Stimulated activated CD4-positive, alpha-beta T cell treated with anti-CD3 and anti-CD28 coated beads, TNF-alpha, amount 100 ng/mL, for 48 hours (primary cell): Measurements from ENCODE around the gene TBCA.
"Not testable (repeated sequence)": the region's sequence is repeated elsewhere in the genome, so short reads cannot be mapped to it uniquely, and the experiment has no call there.

ENCODE experiments used
- DNase-seq, 3 donors: peaks; one replicate each; pipeline ENCODE4 v3.0.0-alpha.2; 2020; ENCODE audit warnings: low read depth in 3 of 3

Gene TBCA

DNA sequence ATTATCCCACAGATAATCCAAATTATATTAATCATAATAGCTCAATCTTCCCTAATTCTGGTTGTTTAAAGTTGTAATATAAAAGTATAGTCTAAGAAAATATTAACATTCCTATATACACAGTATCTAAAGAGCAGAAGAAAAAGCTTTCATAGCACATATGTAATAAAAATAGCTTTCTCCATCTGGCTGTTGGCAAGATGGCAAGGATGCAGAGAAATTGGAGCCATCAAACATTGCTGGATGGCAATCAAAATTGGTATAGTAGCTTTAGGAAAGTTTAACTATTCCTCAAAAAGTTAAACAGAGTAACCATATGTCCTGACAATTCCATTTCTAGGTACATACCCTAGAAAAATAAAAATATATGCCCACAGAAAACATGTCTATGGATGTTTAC, 66.8 kb downstream of the TBCA start:
- DNase-seq = no peak

GRCh38 chr5:77707791-77708190, 68.3 kb downstream of the TBCA start:
- DNase-seq = no peak

DNA sequence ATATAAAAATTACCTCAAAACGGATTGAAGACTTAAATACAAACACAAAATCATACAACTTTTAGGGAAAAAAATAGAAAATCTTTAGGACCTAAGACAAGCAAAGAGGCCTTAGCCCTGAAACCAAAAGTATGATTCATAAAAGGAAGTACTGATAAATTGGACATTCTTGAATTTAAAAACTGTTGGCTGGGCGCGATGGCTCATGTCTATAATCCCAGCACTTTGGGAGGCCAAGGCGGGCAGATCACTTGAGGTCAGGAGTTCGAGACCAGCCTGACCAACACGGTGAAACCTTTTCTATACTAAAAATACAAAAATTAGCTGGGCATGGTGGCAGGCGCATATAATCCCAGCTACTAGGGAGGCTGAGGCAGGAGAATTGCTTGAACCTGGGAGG, 76.6 kb downstream of the TBCA start:
- not testable (repeated sequence) for DNase-seq

DNA sequence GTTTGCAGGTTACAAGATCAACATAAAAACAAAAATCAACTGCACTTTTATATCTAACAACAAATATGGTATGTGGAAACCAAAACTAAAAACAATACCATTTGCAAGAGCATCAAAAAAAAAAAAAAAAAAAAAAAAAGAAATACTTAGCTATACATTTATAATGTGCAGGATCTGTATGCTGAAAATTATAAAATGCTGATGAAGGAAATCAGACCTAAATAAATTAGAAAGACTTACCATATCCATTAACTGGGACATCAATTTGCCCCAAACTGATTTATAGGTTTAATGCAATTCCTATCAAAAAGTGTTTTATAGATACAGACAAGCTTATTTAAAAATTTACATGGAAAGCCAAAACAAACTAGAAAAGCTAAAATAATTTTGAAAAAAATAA, 77.2 kb downstream of the TBCA start:
- no peak for DNase-seq

DNA sequence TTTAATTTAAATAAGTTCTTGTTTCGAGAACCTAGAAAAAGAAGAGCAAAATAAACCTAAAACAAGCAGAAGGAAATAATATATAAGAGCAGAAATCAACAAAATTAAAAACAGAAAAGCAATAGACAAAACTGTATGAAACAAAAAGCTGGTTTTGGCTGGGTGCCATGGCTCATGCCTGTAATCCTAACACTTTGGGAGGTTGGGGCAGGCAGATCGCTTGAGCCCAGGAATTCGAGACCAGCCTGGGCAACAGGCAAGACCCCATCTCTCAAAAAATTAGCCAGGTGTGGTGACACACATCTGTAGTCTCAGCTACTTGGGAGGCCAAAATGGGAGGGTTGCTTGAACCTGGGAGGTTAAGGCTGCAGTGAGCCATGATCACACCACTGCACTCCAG, 78.4 kb downstream of the TBCA start:
- DNase-seq = no peak

DNA sequence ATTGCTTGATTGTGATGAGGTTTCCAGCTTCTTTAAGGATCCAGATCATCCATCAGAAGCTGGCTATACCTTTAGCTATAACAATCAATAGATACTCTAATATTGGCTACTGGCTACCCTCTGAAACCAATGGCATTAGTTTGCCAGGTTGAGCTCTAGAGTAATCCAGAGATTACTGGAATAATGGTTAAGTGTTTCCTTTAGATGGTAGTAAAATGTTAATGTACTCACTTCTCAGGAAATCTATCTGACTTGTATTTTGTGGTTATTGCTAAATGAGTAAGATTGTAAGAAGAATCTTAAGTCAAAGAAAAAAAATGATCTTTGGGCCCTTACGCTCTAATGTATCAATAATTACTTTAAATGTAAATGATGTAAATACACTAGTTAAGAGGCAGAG, 80.0 kb downstream of the TBCA start:
- DNase-seq = no peak

DNA sequence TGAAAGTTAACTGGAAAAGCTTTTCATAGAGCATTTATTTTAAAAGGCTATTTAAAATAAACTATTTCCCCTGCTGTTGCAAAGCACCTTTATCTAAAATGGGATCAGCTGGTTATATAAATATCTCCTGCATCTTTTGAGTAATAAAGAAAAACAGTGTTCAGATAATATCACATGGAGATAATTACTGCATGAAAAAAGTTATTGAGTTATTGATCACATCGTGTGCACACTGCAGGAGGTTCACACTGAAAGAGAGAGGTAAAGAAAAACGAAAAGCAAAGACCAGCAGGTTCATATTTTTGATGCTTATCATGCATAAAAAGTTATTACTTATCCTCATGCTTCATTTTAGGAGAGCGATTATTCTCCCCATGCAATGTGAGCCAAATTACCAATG, 82.2 kb downstream of the TBCA start:
- DNase-seq = no peak

DNA sequence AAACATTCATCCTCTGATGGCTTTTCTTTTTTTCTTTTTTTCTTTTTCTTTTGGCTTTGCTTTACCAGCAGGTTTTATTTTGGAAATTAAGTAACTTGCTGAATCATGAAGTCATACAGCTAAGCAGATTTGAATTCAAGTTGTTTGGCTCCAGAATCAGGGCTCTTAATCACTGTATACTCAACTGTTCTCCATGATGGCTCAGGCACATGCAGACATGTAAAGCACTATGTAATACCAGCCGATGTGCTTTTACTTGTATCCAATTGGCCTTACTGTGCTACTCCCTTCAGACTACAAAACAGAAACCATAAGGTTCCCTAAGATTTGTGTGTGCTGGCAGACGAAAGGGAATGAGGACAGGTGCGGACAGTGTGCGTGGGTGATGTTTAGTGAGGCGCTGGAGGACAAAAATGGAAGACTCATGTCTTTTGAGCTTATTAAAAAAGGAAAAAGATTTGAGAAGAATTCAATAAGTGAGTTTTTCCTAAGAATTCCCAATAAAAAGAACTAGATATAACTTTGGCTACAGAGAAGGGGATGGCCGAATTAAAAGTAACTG, 92.9 kb downstream of the TBCA start:
- no peak for DNase-seq

- no peak for DNase-seq
These were observed 105.6 kb downstream of the TBCA start for GRCh38 chr5:77670526-77670925.

GRCh38 chr5:77669677-77670076, 106.5 kb downstream of the TBCA start:
- DNase-seq = no peak

DNA sequence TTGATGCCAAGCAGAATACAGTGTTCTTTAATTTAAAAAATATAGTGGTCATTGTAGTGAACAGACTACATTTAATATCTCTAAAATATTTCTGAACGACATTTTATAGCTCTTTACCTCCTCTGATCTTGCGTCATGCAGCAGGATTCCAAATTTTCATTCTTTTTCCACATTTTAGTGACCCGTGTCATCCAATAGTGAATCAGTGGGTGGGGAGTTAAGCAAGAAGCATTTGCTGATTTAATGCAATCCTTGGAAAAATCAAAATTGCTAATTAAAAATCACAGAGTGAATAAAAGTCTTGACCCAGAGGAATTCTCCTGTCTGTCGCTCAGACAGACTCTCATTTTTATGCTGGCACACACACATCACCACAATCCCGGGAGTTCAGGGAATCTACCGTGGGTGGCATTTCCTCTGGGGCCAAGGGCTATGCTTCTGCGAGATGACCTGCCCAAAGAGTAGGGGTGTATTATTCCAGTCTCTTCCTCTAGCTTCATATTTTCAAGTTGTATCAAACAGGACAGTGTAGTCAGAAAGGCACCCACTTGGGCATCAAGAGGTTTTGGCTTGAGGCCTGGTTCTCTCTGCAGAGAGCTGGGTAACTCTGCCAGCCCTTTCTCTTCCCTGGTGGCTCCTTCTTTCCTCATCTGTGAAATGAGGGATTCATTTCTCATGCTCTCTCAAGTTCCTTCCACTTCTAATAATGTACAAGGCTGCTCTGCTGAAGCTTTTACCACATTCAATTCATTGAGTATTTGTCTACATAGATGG, 112.9 kb downstream of the TBCA start:
- no peak for DNase-seq

DNA sequence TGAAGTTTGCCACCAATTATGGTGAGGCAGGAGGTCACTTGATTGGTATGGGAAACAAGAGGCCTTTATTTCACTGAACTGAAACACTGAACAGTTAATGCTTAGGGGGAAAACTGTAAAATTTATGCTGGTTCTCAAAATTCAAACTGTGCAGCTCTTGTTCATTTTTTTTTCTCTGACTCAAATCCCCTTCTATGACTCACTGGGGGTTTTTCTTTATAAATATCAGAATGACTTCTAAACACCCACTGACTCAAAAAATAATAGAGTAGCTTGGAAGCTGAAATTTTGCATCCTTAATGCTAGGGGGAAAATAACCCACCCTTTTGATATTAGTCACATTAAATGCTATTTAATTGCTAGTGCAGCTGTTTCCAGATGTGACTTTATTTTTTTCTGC, 113.5 kb downstream of the TBCA start:
- DNase-seq = no peak

DNA sequence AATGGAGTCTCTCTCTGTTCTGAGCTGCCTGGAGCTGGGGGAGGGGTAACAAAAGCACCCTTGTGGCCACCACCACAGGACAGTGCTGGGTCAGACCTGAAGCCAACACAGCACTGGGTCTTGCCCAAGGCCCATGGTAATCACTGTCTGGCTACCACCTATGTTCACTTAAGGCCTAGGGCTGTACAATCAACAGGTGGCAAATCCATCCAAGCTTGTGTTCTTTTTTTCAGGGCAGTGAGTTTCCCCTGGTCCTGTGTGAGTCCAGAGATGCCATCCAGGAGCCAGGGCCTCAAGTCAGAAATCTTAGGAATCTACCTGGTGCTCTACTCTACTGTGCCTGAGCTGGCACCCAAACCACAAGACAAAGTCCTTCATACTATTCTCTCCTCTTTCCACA, 117.5 kb downstream of the TBCA start:
- DNase-seq = no peak

- DNase-seq = no peak
These were observed 124.8 kb downstream of the TBCA start for GRCh38 chr5:77651343-77651742.

- DNase-seq = no peak
These were observed 125.5 kb downstream of the TBCA start for GRCh38 chr5:77650686-77651085.

- DNase-seq = no peak
These were observed 126.4 kb downstream of the TBCA start for GRCh38 chr5:77649776-77650175.

DNA sequence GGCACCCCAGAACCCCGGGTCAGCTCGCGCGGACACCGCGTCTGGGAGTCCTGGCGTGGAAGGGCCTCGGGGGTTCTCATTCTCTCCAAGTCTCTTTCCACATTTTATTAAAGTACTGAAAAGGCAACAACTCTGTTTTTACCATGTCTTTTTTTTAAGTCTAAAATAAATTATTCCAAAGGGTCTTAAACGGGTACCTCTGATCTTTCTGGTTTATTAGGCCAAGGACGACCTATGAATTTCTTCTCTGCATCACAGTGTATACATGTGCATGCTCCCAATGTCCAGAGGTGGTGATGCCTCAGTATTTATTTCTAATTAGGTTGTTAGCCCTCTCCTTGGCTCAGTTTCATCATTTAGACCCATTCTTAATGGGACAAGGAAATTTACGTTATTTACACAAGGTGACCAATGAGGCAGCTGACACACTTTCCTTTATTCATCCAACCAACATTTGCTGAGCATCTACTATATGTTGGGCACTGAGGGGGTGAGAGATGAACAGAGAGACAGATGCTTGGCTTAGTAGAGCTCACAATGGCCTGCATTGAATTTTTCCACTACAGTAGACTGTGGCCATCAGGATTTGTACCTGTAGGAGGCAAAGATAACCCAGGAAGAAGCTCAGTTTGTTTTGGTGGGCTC, 130.0 kb downstream of the TBCA start:
- no peak for DNase-seq

DNA sequence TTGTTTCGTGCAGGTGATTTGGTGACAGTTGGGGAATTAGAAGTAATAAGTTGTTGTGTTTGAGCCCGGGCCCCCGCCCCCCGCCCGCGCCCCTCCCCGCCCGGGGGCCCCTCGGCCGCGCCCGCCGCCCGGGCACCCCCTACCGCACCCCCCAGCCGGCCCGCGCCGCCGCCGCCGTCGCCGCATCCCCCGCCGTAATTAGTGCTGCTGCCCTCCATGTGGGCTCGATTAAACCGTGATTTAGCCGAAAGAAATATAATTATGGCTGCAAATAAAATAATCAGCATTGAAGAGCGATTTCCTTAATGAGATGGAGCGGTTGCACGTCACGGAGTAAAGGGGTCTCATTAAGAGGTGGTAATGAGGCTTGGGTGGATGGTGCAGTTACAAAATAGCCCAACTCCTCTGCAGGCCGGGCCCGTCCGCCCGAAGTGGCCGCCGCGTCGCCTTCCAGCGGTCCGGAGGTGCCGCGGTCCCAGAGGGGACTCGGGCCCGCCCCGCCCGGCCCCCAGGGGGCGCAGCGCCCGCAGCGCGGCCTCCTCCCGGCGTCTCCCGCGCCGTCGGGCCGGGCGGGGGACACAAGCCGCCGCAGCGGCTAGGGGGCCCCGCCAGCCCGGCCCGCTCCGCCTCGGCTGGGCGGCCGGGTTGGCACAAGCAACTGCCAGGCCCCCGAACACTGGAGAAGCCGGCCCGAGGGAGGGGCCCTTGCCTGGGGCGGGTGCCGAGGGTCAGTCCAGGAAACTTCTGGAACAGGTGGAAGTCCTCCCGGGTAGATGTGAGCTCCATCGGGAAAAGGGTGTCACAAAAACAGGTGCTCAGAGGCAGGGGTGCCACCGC, 130.8 kb downstream of the TBCA start:
- no peak for DNase-seq

- no peak for DNase-seq
These were observed 131.6 kb downstream of the TBCA start for GRCh38 chr5:77644371-77645157.

GRCh38 chr5:77643654-77644370, 132.3 kb downstream of the TBCA start:
- no peak for DNase-seq
